Panc1 (cell line): ENCODE results near the gene INPP5A. TPM values are rescaled to one million over a fixed set of nuclear protein-coding genes. Genes with fewer than 3 reads are reported as not detected.

Experiments used
- ATAC-seq: fragments of 200-7000 bp; cut with Tn5 transposase; 2 replicates; pipeline ENCODE4 v1.9.1; 2020; ENCODE audit warnings: mild to moderate bottlenecking, moderate library complexity
- BruUV-seq: library from RNA; stranded (reverse); fragments of 400-500 nt; replicated peaks from 2 replicates; lab custom pipeline; 2021; lab: Mats Ljungman, UMichigan
- CTCF ChIA-PET: fragments of 300-600 bp; sonication (Branson Sonifier 250); formaldehyde crosslinking; loops from one replicate; lab custom pipeline; 2022; ENCODE audit warnings: antibody characterized with exemption; lab: Charles Lee
- POLR2A ChIA-PET: fragments of 300-600 bp; sonication (Branson Sonifier 250); formaldehyde crosslinking; loops from one replicate; lab custom pipeline; 2022; ENCODE audit warnings: antibody characterized with exemption; lab: Charles Lee
- DNase-seq: peaks from one replicate; pipeline ENCODE4 v3.0.0-alpha.2; 2010; ENCODE audit warnings: low read depth, low spot score
- H3K27ac ChIP-seq: 2 replicates; pipeline ENCODE4 v1.5.1; 2011; ENCODE audit warnings: mild to moderate bottlenecking, low read length, inconsistent platforms
- H3K27me3 ChIP-seq: fragments of 200-500 bp; sonication (Bioruptor generic); 2 replicates; pipeline ENCODE4 v1.6.0; 2014; ENCODE audit warnings: low read length, inconsistent platforms; ENCODE audit not compliant: control insufficient read depth, insufficient read depth
- H3K36me3 ChIP-seq: fragments of 200-500 bp; sonication (Bioruptor generic); 2 replicates; pipeline ENCODE4 v1.5.1; 2014; ENCODE audit warnings: inconsistent platforms, mild to moderate bottlenecking, low read length, moderate library complexity; ENCODE audit not compliant: control insufficient read depth, insufficient read depth
- H3K4me1 ChIP-seq: 2 replicates; pipeline ENCODE4 v1.5.1; 2011; ENCODE audit warnings: inconsistent platforms, mild to moderate bottlenecking, low read length, moderate library complexity; ENCODE audit not compliant: control insufficient read depth, insufficient read depth
- H3K4me3 ChIP-seq, 2 experiments: 2 replicates each; pipeline ENCODE4 v1.5.1; 2011 to 2012; ENCODE audit warnings: low read depth in 2 of 2, low read length in 2 of 2, mild to moderate bottlenecking in 2 of 2, inconsistent platforms in 1 of 2, moderate library complexity in 1 of 2
- H3K9me3 ChIP-seq: fragments of 200-500 bp; sonication (Bioruptor generic); 2 replicates; pipeline ENCODE4 v1.5.1; 2014; ENCODE audit warnings: low read depth, mild to moderate bottlenecking, inconsistent platforms, low read length, moderate library complexity; ENCODE audit not compliant: control insufficient read depth, insufficient read depth
- POLR2AphosphoS5 ChIP-seq: IDR thresholded peaks from 2 replicates; pipeline ENCODE4 v1.6.1; 2012; ENCODE audit warnings: mild to moderate bottlenecking, low read depth, low read length, moderate library complexity
- SIN3A ChIP-seq: IDR thresholded peaks from 2 replicates; pipeline ENCODE4 v1.6.1; 2012; ENCODE audit warnings: low read depth, mild to moderate bottlenecking, low read length, moderate library complexity, borderline replicate concordance; ENCODE audit not compliant: insufficient read depth
- TCF7L2 ChIP-seq: IDR thresholded peaks from 2 replicates; pipeline ENCODE4 v1.6.1; 2011; ENCODE audit warnings: mild to moderate bottlenecking, low read depth, low read length, inconsistent platforms
- in situ Hi-C: cut with HindIII; loops from 2 replicates; pipeline ENCODE4 v1.10.0; 2016; ENCODE audit warnings: low sequenced_read_pairs, low pct_unique_long_range_greater_than_20kb
- intact Hi-C: fragments of 100-400 bp; cut with micrococcal nuclease; formaldehyde crosslinking; loops from one replicate; pipeline ENCODE4 v1.10.0; 2022; ENCODE audit not compliant: unreplicated experiment
- total RNA-seq: library from RNA; stranded (reverse); gene quantifications from one replicate; pipeline ENCODE4 v1.2.1, GENCODE V29; 2021; ENCODE audit not compliant: unreplicated experiment
- TF ChIP-seq, protein P1 (sequence below), 2 experiments: IDR thresholded peaks; 2 replicates each; pipeline ENCODE4 v1.6.1; 2011 to 2012; ENCODE audit warnings: low read depth in 2 of 2, control low read depth in 1 of 2, low read length in 1 of 2, mild to moderate bottlenecking in 1 of 2, moderate library complexity in 1 of 2; ENCODE audit not compliant: insufficient read depth in 1 of 2
- TF ChIP-seq, protein P2 (sequence below): fragments of 450-650 bp; IDR thresholded peaks from 2 replicates; pipeline ENCODE4 v1.5.1; 2017; ENCODE audit warnings: mild to moderate bottlenecking

The INPP5A gene
- total RNA-seq, 1 experiment from 2014 or later: 60.0 TPM

DNA sequence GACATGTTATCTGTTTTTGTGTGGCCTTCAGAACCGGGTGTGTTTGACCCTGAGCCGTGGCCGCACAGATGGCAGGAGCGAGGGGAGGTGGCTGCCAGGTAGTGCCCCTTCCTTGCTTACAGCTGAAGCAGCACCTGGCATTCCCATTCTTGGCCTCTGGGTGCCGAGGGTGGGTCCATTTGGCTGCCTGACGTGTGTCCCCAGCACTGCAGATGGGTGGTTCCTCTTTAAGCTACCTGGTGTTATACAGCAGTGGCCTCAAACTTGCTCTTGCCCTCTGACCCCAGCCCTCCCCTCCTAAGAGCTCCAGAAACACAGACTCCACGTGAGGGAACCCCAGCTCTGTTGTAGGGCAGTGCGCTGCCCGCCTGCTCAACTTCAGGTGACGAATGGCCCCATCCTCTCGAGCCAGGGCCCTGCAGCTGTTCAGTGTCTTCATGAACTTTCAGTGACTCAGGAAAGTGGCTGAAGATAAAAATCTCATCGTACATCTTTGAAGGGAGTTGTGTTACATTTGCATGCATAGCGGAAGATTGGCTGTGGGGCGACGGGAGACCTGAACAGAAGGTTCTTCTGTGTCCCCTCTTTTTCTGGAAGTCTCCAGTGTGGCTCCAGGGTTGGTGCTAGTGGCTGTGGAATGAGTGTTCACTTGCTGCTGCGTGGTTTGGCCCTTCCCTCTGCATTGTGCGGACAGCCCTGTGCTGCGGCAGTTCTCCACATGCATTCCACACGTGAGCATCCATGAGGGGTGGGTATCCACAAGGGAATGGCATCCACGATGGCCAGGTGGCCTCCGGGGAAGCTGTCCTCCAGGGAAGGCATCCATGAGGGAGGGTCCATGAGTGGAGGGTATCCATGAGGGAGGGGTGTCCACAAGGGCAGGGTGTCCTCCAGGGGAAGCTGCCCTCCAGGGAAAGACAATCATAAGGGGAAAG is 91.6 kb downstream of the INPP5A start:
- no peak overlapping the region for H3K27ac ChIP-seq
- H3K4me1 ChIP-seq: peaks cover 6% of the 10 kb centered on the region; the same call in 1 of the 2 replicates
- no TSS peak for BruUV-seq
- intact Hi-C loops: no loop called here
- ATAC-seq (no peak), DNase-seq (no peak)
- no peaks in the 10 kb centered on the region for H3K36me3 ChIP-seq
- no peaks in the 10 kb centered on the region for H3K9me3 ChIP-seq
- TF ChIP-seq, protein P1, sequence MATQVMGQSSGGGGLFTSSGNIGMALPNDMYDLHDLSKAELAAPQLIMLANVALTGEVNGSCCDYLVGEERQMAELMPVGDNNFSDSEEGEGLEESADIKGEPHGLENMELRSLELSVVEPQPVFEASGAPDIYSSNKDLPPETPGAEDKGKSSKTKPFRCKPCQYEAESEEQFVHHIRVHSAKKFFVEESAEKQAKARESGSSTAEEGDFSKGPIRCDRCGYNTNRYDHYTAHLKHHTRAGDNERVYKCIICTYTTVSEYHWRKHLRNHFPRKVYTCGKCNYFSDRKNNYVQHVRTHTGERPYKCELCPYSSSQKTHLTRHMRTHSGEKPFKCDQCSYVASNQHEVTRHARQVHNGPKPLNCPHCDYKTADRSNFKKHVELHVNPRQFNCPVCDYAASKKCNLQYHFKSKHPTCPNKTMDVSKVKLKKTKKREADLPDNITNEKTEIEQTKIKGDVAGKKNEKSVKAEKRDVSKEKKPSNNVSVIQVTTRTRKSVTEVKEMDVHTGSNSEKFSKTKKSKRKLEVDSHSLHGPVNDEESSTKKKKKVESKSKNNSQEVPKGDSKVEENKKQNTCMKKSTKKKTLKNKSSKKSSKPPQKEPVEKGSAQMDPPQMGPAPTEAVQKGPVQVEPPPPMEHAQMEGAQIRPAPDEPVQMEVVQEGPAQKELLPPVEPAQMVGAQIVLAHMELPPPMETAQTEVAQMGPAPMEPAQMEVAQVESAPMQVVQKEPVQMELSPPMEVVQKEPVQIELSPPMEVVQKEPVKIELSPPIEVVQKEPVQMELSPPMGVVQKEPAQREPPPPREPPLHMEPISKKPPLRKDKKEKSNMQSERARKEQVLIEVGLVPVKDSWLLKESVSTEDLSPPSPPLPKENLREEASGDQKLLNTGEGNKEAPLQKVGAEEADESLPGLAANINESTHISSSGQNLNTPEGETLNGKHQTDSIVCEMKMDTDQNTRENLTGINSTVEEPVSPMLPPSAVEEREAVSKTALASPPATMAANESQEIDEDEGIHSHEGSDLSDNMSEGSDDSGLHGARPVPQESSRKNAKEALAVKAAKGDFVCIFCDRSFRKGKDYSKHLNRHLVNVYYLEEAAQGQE (IDR thresholded peaks at IDR 0.05; ENCODE audit: insufficient read depth in 1 of 2, low read depth in 2 of 2, low read length in 1 of 2): no peak
- TF ChIP-seq, protein P2, sequence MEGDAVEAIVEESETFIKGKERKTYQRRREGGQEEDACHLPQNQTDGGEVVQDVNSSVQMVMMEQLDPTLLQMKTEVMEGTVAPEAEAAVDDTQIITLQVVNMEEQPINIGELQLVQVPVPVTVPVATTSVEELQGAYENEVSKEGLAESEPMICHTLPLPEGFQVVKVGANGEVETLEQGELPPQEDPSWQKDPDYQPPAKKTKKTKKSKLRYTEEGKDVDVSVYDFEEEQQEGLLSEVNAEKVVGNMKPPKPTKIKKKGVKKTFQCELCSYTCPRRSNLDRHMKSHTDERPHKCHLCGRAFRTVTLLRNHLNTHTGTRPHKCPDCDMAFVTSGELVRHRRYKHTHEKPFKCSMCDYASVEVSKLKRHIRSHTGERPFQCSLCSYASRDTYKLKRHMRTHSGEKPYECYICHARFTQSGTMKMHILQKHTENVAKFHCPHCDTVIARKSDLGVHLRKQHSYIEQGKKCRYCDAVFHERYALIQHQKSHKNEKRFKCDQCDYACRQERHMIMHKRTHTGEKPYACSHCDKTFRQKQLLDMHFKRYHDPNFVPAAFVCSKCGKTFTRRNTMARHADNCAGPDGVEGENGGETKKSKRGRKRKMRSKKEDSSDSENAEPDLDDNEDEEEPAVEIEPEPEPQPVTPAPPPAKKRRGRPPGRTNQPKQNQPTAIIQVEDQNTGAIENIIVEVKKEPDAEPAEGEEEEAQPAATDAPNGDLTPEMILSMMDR: no peak
- TF ChIP-seq SIN3A (no peak), TCF7L2 (no peak), POLR2AphosphoS5 (no peak)
- in situ Hi-C loops: no loop called here
- ChIA-PET POLR2A (interaction anchor here (0.6 kb wide), 1 partner anchor 322 kb away, joined by 4 read pairs; the partner anchor contains the start of gene STK32C), CTCF (no interaction called here)
- H3K4me3 ChIP-seq: no peak overlapping the region
- no peaks in the 10 kb centered on the region for H3K27me3 ChIP-seq

DNA sequence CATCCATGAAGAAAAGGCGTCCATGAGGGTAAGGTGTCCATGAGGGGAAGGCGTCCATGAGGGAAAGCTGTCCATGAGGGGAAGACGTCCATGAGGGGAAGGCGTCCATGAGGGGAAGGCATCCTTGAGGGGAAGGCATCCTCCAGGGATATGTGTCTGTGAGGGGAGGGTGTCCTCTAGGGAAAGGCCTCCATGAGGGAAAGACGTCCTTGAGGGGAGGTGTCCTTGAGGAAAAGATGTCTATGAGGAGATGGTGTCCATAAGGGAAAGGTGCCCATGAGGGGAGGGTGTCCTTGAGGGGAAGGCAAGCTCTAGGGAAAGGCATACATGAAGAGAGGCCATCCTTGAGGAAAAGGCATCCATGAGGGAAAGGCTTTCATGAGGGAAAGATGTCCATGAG is 92.6 kb downstream of the INPP5A start:
- ATAC-seq (no peak), DNase-seq (no peak)
- in situ Hi-C loops (no loop called here), intact Hi-C loops (no loop called here)
- H3K4me3 ChIP-seq: no peak overlapping the region
- BruUV-seq: no TSS peak
- no peaks in the 10 kb centered on the region for H3K9me3 ChIP-seq
- no peaks in the 10 kb centered on the region for H3K27me3 ChIP-seq
- H3K27ac ChIP-seq: no peak overlapping the region
- POLR2A ChIA-PET: no interaction called here
- peaks cover 5% of the 10 kb centered on the region; the same call in 1 of the 2 replicates for H3K4me1 ChIP-seq
- TF ChIP-seq, protein P2: no peak
- TF ChIP-seq TCF7L2: no peak
- TF ChIP-seq, protein P1 (IDR thresholded peaks at IDR 0.05; ENCODE audit: insufficient read depth in 1 of 2, low read depth in 2 of 2, low read length in 1 of 2): no peak
- no peak for TF ChIP-seq SIN3A
- no peak for TF ChIP-seq POLR2AphosphoS5
- no peaks in the 10 kb centered on the region for H3K36me3 ChIP-seq
- CTCF ChIA-PET: no interaction called here
